SJSA1 (cell line): ENCODE results near the gene SLC10A7. TPM values are rescaled to one million over a fixed set of nuclear protein-coding genes. Genes with fewer than 3 reads are reported as not detected.
"Not testable (repeated sequence)": the region's sequence is repeated elsewhere in the genome, so short reads cannot be mapped to it uniquely, and the experiment has no call there.

Experiments used
- DNase-seq, 2 experiments: peaks; one replicate each; pipeline ENCODE4 v3.0.0-alpha.2; 2015 to 2020; ENCODE audit warnings: low spot score in 2 of 2, low read depth in 1 of 2
- H3K27ac ChIP-seq: fragments of 250-450 bp; sonication (Bioruptor Pico); 2 replicates; pipeline ENCODE4 v1.5.1; 2020; ENCODE audit warnings: mild to moderate bottlenecking, moderate library complexity
- H3K27me3 ChIP-seq: fragments of 250-450 bp; sonication (Bioruptor Pico); replicated peaks from 2 replicates; pipeline ENCODE4 v1.5.1; 2020; ENCODE audit warnings: mild to moderate bottlenecking, moderate library complexity
- H3K36me3 ChIP-seq: fragments of 250-450 bp; sonication (Bioruptor Pico); 2 replicates; pipeline ENCODE4 v1.5.1; 2020; ENCODE audit warnings: mild to moderate bottlenecking
- H3K4me1 ChIP-seq: fragments of 250-450 bp; sonication (Bioruptor Pico); replicated peaks from 2 replicates; pipeline ENCODE4 v1.6.1; 2021; ENCODE audit warnings: mild to moderate bottlenecking
- H3K4me3 ChIP-seq: fragments of 250-450 bp; sonication (Bioruptor Pico); 2 replicates; pipeline ENCODE4 v1.5.1; 2020; ENCODE audit warnings: mild to moderate bottlenecking
- H3K9me3 ChIP-seq: fragments of 250-450 bp; sonication (Bioruptor Pico); replicated peaks from 2 replicates; pipeline ENCODE4 v1.5.1; 2020; ENCODE audit warnings: mild to moderate bottlenecking
- total RNA-seq: library from RNA; depleted of rRNA; stranded (reverse); fragments of >200 nt; shearing (Covaris generic); gene quantifications from 2 replicates; pipeline ENCODE4 v1.2.3, GENCODE V29; 2014

Gene SLC10A7
- total RNA-seq, 1 experiment from 2014 or later, result 13.8 TPM

GRCh38 chr4:146401274-146401673 lies 120.5 kb downstream of the SLC10A7 start:
- H3K27me3 ChIP-seq, result no peaks in the 10 kb centered on the region
- H3K27ac ChIP-seq, result no peak overlapping the region
- no peaks in the 10 kb centered on the region for H3K36me3 ChIP-seq
- no peak overlapping the region for H3K4me3 ChIP-seq
- no peaks in the 10 kb centered on the region for H3K9me3 ChIP-seq
- no peaks in the 10 kb centered on the region for H3K4me1 ChIP-seq
- DNase-seq, result no peak

GRCh38 chr4:146398896-146399445 lies 122.8 kb downstream of the SLC10A7 start:
- DNase-seq, result no peak
- Histone ChIP-seq H3K27me3 (no peaks in the 10 kb centered on the region), H3K4me3 (no peak overlapping the region)

GRCh38 chr4:146398404-146398803 lies 123.3 kb downstream of the SLC10A7 start:
- Histone ChIP-seq H3K36me3 (no peaks in the 10 kb centered on the region), H3K27me3 (no peaks in the 10 kb centered on the region), H3K4me1 (no peaks in the 10 kb centered on the region), H3K27ac (no peak overlapping the region), H3K9me3 (no peaks in the 10 kb centered on the region), H3K4me3 (no peak overlapping the region)
- DNase-seq, result no peak

More at GRCh38 chr4:146398896-146399445, 122.8 kb downstream of the SLC10A7 start:
- Histone ChIP-seq H3K36me3 (no peaks in the 10 kb centered on the region), H3K27ac (no peak overlapping the region), H3K4me1 (no peaks in the 10 kb centered on the region), H3K9me3 (no peaks in the 10 kb centered on the region)

GRCh38 chr4:146389561-146389960 lies 132.2 kb downstream of the SLC10A7 start:
- Histone ChIP-seq H3K4me3 (no peak overlapping the region), H3K27me3 (no peaks in the 10 kb centered on the region), H3K4me1 (no peaks in the 10 kb centered on the region), H3K27ac (no peak overlapping the region), H3K9me3 (no peaks in the 10 kb centered on the region), H3K36me3 (no peaks in the 10 kb centered on the region)
- no peak for DNase-seq

- Histone ChIP-seq H3K4me1 (no peaks in the 10 kb centered on the region), H3K27me3 (no peaks in the 10 kb centered on the region), H3K9me3 (no peaks in the 10 kb centered on the region), H3K36me3 (no peaks in the 10 kb centered on the region), H3K4me3 (no peak overlapping the region), H3K27ac (no peak overlapping the region)
- no peak for DNase-seq
Measured at GRCh38 chr4:146382194-146382593, 139.5 kb downstream of the SLC10A7 start.

GRCh38 chr4:146381263-146381872 lies 140.4 kb downstream of the SLC10A7 start:
- Histone ChIP-seq H3K4me3 (no peak overlapping the region), H3K4me1 (no peaks in the 10 kb centered on the region), H3K9me3 (no peaks in the 10 kb centered on the region), H3K36me3 (no peaks in the 10 kb centered on the region), H3K27me3 (no peaks in the 10 kb centered on the region), H3K27ac (no peak overlapping the region)
- no peak for DNase-seq

- H3K4me3 ChIP-seq, result no peak overlapping the region
- no peaks in the 10 kb centered on the region for H3K36me3 ChIP-seq
- no peaks in the 10 kb centered on the region for H3K27me3 ChIP-seq
- no peak overlapping the region for H3K27ac ChIP-seq
- H3K4me1 ChIP-seq, result no peaks in the 10 kb centered on the region
- H3K9me3 ChIP-seq, result no peaks in the 10 kb centered on the region
- DNase-seq, result no peak
Measured at GRCh38 chr4:146379744-146380143, 142.0 kb downstream of the SLC10A7 start.

- DNase-seq, result no peak
- Histone ChIP-seq H3K27ac (no peak overlapping the region), H3K4me3 (no peak overlapping the region), H3K9me3 (no peaks in the 10 kb centered on the region), H3K4me1 (no peaks in the 10 kb centered on the region), H3K36me3 (no peaks in the 10 kb centered on the region), H3K27me3 (no peaks in the 10 kb centered on the region; the same call in 1 of the 2 replicates)
Measured at GRCh38 chr4:146371812-146372211, 149.9 kb downstream of the SLC10A7 start.

GRCh38 chr4:146370841-146371240 lies 150.9 kb downstream of the SLC10A7 start:
- Histone ChIP-seq H3K36me3 (no peaks in the 10 kb centered on the region), H3K27me3 (no peaks in the 10 kb centered on the region; the same call in 1 of the 2 replicates), H3K4me1 (no peaks in the 10 kb centered on the region), H3K4me3 (no peak overlapping the region), H3K9me3 (no peaks in the 10 kb centered on the region), H3K27ac (no peak overlapping the region)
- DNase-seq, result no peak

- no peaks in the 10 kb centered on the region for H3K36me3 ChIP-seq
- no peak overlapping the region for H3K4me3 ChIP-seq
- H3K9me3 ChIP-seq, result no peaks in the 10 kb centered on the region
- H3K27me3 ChIP-seq, result no peaks in the 10 kb centered on the region; the same call in 1 of the 2 replicates
- H3K27ac ChIP-seq, result no peak overlapping the region
- H3K4me1 ChIP-seq, result no peaks in the 10 kb centered on the region
- DNase-seq, result no peak
Measured at GRCh38 chr4:146369446-146369845, 152.3 kb downstream of the SLC10A7 start.

GRCh38 chr4:146368209-146368608 lies 153.5 kb downstream of the SLC10A7 start:
- DNase-seq, result no peak
- H3K9me3 ChIP-seq, result no peaks in the 10 kb centered on the region
- H3K4me3 ChIP-seq, result no peak overlapping the region

GRCh38 chr4:146367347-146367746 lies 154.4 kb downstream of the SLC10A7 start:
- H3K27me3 ChIP-seq, result no peaks in the 10 kb centered on the region; the same call in 1 of the 2 replicates
- no peaks in the 10 kb centered on the region for H3K4me1 ChIP-seq
- no peaks in the 10 kb centered on the region for H3K36me3 ChIP-seq
- no peak for DNase-seq
- no peak overlapping the region for H3K4me3 ChIP-seq
- no peaks in the 10 kb centered on the region for H3K9me3 ChIP-seq
- no peak overlapping the region for H3K27ac ChIP-seq

More at GRCh38 chr4:146368209-146368608, 153.5 kb downstream of the SLC10A7 start:
- Histone ChIP-seq H3K4me1 (no peaks in the 10 kb centered on the region), H3K36me3 (no peaks in the 10 kb centered on the region), H3K27me3 (no peaks in the 10 kb centered on the region; the same call in 1 of the 2 replicates), H3K27ac (no peak overlapping the region)

GRCh38 chr4:146359771-146360170 lies 162.0 kb downstream of the SLC10A7 start:
- Histone ChIP-seq H3K4me1 (no peaks in the 10 kb centered on the region), H3K27ac (no peak overlapping the region)
- DNase-seq, result no peak

GRCh38 chr4:146350114-146350513 lies 171.6 kb downstream of the SLC10A7 start:
- H3K27ac ChIP-seq, H3K4me3 ChIP-seq, H3K4me1 ChIP-seq, DNase-seq, H3K27me3 ChIP-seq, H3K36me3 ChIP-seq, H3K9me3 ChIP-seq: not testable (repeated sequence)

More at GRCh38 chr4:146359771-146360170, 162.0 kb downstream of the SLC10A7 start:
- Histone ChIP-seq H3K27me3 (no peaks in the 10 kb centered on the region), H3K9me3 (no peaks in the 10 kb centered on the region), H3K36me3 (no peaks in the 10 kb centered on the region), H3K4me3 (no peak overlapping the region)
